ENCODE measurements around the gene ZNF253. TPM values are rescaled to one million over a fixed set of nuclear protein-coding genes. Genes with fewer than 3 reads are reported as not detected.
"Not testable (repeated sequence)": the region's sequence is repeated elsewhere in the genome, so short reads cannot be mapped to it uniquely, and the experiment has no call there.

Gene ZNF253
- total RNA-seq, 1 donor from 2014 or later, result 59.4 TPM

- no peaks in the 10 kb centered on the region for H3K27me3 Mint-ChIP-seq
- no peak for TF ChIP-seq CTCF (IDR thresholded peaks at IDR 0.05; ENCODE audit: unreplicated experiment)
- DNase-seq (ENCODE audit: low spot score, unreplicated experiment), result no peak
- H3K27ac Mint-ChIP-seq, result no peak overlapping the region
- peaks cover 56% of the 10 kb centered on the region for H3K4me1 Mint-ChIP-seq (ENCODE audit: low read depth)
- peaks cover 1% of the 10 kb centered on the region for H3K9me3 Mint-ChIP-seq (ENCODE audit: low read depth)
- peaks cover 33% of the 10 kb centered on the region for H3K36me3 Mint-ChIP-seq (ENCODE audit: insufficient read depth)
- no peak overlapping the region for H3K4me3 Mint-ChIP-seq (ENCODE audit: low read depth)
These were observed 44.0 kb downstream of the ZNF253 start for GRCh38 chr19:19909654-19910053.

GRCh38 chr19:19911150-19911549 is 45.5 kb downstream of the ZNF253 start:
- H3K4me1 Mint-ChIP-seq (ENCODE audit: low read depth), result peaks cover 42% of the 10 kb centered on the region
- H3K27ac Mint-ChIP-seq, result peak overlapping the region; percentile 2
- H3K9me3 Mint-ChIP-seq (ENCODE audit: low read depth), result peaks cover 3% of the 10 kb centered on the region
- DNase-seq (ENCODE audit: low spot score, unreplicated experiment), result no peak
- no peak overlapping the region for H3K4me3 Mint-ChIP-seq (ENCODE audit: low read depth)
- peaks cover 42% of the 10 kb centered on the region for H3K36me3 Mint-ChIP-seq (ENCODE audit: insufficient read depth)
- no peak for TF ChIP-seq CTCF (IDR thresholded peaks at IDR 0.05; ENCODE audit: unreplicated experiment)
- H3K27me3 Mint-ChIP-seq, result no peaks in the 10 kb centered on the region

- TF ChIP-seq CTCF (IDR thresholded peaks at IDR 0.05; ENCODE audit: unreplicated experiment), result no peak
- Mint-ChIP-seq H3K4me1 (ENCODE audit: low read depth) (peaks cover 23% of the 10 kb centered on the region), H3K36me3 (ENCODE audit: insufficient read depth) (peaks cover 63% of the 10 kb centered on the region), H3K9me3 (ENCODE audit: low read depth) (peaks cover 11% of the 10 kb centered on the region), H3K27me3 (no peaks in the 10 kb centered on the region), H3K27ac (no peak overlapping the region), H3K4me3 (ENCODE audit: low read depth) (no peak overlapping the region)
- DNase-seq (ENCODE audit: low spot score, unreplicated experiment), result no peak
These were observed 48.9 kb downstream of the ZNF253 start for GRCh38 chr19:19914596-19914995.

GRCh38 chr19:19930417-19930816 is 64.7 kb downstream of the ZNF253 start:
- not testable (repeated sequence) for DNase-seq (ENCODE audit: low spot score, unreplicated experiment); H3K27ac Mint-ChIP-seq; H3K4me3 Mint-ChIP-seq (ENCODE audit: low read depth); H3K4me1 Mint-ChIP-seq (ENCODE audit: low read depth); H3K27me3 Mint-ChIP-seq
- peak; percentile 12 for TF ChIP-seq CTCF (IDR thresholded peaks at IDR 0.05; ENCODE audit: unreplicated experiment)
- Mint-ChIP-seq H3K9me3 (ENCODE audit: low read depth) (peaks cover 39% of the 10 kb centered on the region), H3K36me3 (ENCODE audit: insufficient read depth) (peaks cover 83% of the 10 kb centered on the region)

- peaks cover 63% of the 10 kb centered on the region for H3K36me3 Mint-ChIP-seq (ENCODE audit: insufficient read depth)
- not testable (repeated sequence) for H3K4me3 Mint-ChIP-seq (ENCODE audit: low read depth); DNase-seq (ENCODE audit: low spot score, unreplicated experiment); H3K27me3 Mint-ChIP-seq; H3K4me1 Mint-ChIP-seq (ENCODE audit: low read depth)
- H3K27ac Mint-ChIP-seq, result peak overlapping the region; percentile 85
- H3K9me3 Mint-ChIP-seq (ENCODE audit: low read depth), result peaks cover 39% of the 10 kb centered on the region
These were observed 68.0 kb downstream of the ZNF253 start for GRCh38 chr19:19933432-19934314.

- Mint-ChIP-seq H3K9me3 (ENCODE audit: low read depth) (peaks cover 31% of the 10 kb centered on the region), H3K36me3 (ENCODE audit: insufficient read depth) (peaks cover 38% of the 10 kb centered on the region)
These were observed 71.7 kb downstream of the ZNF253 start for GRCh38 chr19:19937403-19937802.

More at GRCh38 chr19:19937403-19937802, 71.7 kb downstream of the ZNF253 start:
- peaks cover 4% of the 10 kb centered on the region for H3K4me1 Mint-ChIP-seq (ENCODE audit: low read depth)
- no peak for TF ChIP-seq CTCF (IDR thresholded peaks at IDR 0.05; ENCODE audit: unreplicated experiment)
- H3K4me3 Mint-ChIP-seq (ENCODE audit: low read depth), result no peak overlapping the region
- no peak for DNase-seq (ENCODE audit: low spot score, unreplicated experiment)
- no peaks in the 10 kb centered on the region for H3K27me3 Mint-ChIP-seq
- H3K27ac Mint-ChIP-seq, result no peak overlapping the region

Data from progenitor cell of endocrine pancreas (in vitro differentiated cells).